ENCODE data around the gene CHN1.

CHN1 gene

DNA sequence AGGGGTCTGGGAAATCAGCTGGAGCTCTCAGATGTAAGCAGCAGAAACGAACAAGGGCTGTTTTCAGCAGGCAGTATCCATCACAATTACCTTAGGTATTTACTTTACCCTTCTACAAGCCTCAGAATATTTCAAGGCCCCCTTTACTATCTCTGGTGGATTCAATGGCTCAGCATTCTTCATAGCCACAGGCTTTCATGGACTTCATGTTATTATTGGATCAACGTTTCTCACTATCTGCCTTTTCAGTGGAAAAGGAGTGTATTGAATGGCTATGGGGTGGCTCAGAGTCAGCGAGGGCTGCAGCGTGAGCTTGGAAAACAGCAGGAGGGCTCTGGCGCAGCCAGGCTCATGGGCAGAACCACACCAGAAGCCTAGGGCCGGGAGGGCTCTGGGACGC lies 224.3 kb downstream of the CHN1 start:
- no peak for DNase-seq

DNA sequence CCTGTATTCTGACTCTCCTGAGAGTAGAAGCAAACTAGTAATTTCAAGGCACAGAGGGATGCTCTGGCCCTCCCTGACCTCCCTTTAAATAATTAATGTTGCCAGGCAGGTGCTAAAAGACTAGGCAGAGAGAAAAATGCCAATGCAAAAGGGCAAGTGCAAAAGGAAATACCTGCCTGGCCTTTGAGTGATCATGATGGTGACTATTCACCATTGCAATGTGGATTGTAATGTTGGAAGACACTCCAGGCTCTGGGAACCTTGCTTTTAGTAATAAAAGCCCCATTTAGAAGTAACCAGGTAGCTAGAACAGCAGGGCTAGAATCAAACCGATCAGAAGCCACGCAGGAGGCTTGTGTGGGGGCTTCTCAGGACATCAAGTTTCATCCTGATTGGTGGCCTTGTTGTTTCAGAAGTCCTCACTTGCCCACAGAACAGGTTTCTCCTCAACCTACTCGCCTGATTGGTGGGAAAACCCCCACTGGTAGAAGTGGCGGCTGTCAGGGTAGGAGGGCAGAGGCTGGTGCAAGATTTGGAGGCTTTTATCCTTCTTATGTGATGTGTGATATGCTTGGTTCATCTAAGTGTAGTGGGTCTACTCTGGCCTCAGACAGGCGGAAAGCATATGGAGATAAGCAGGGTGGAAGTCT lies 224.9 kb downstream of the CHN1 start:
- DNase-seq: no peak

- DNase-seq: peak; percentile 21
Measured at GRCh38 chr2:174779361-174779928, 225.7 kb downstream of the CHN1 start.

- no peak for DNase-seq
Measured at GRCh38 chr2:174778085-174778981, 226.8 kb downstream of the CHN1 start.

- DNase-seq: no peak
Measured at GRCh38 chr2:174777347-174778084, 227.7 kb downstream of the CHN1 start.

GRCh38 chr2:174776675-174777074 lies 228.5 kb downstream of the CHN1 start:
- no peak for DNase-seq

- no peak for DNase-seq
Measured at GRCh38 chr2:174776223-174776622, 229.0 kb downstream of the CHN1 start.

GRCh38 chr2:174775571-174775980 lies 229.6 kb downstream of the CHN1 start:
- DNase-seq: no peak

DNA sequence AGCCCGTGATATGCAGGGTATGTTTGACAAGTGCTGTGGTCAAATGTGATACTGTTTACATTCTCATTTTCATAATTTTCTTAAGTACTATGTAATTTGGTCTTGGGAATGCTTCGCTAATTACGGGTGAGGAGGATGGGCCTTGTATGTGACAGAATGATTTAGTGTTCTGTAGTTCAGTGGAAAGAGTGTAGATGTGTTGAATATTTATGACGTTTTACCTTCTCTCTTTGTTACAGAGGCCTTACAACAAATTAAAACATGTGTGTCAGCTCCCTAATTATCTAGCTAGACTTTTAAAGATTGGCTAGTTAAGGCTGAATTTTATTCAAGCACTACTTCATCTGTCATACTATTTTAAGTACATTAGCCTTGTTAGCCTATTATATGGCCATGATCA lies 230.3 kb downstream of the CHN1 start:
- no peak for DNase-seq

DNA sequence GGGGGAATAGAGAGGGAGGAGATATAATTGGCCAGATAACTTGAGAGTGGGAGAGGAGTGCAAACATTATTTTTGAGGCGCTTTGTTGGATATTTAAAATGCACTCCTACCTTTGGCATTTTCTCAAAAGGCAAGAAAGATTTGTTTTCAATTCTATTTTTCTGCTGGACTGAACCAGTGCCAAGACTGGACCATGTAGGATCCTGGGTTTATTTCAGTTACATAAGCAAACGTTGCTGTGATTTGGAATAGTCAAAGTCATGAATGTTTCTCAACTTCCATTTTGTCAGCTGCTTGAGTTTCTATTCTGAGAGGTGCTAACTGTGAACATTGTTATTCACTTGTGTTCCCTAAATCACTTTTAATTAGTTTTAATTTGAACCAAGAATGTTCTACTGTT lies 232.0 kb downstream of the CHN1 start:
- no peak for DNase-seq

DNA sequence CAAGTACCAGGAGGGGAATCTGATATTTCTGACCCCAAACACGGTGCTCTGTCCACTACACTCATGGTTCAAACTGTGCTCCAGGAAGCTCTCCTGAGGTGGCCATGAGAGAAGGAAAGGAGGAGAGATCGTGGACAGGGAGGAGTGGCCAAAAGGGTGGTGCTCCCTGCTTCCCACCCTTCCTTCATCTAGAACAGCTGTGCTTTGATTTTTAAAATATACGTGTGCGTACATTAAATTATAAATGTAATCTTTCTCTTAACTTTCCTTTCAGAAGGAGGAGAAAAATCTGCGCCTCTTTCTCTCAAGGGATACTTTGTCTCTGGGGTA lies 232.7 kb downstream of the CHN1 start:
- DNase-seq: no peak

GRCh38 chr2:174771631-174772471 lies 233.3 kb downstream of the CHN1 start:
- DNase-seq: peak; percentile 83

DNA sequence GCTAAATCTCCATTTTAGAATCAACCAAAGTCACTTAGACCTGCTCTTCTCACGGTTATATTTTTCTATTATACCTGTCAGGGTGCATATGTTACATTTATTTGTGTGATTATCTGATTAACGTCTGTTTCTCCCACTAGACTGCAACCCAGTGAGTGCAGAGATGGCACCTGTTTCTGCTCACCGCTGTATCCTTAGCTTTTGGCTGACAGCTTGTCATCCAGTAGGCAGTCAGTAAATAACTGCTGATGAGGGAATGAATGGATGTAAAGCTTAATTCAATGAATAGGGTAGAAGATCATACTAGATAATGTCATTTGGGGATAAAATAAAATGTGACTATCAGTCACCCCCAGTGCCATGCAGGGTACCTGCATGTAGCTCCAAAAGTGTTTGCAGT lies 234.0 kb downstream of the CHN1 start:
- DNase-seq: no peak

GRCh38 chr2:174768557-174768956 lies 236.6 kb downstream of the CHN1 start:
- no peak for DNase-seq

DNA sequence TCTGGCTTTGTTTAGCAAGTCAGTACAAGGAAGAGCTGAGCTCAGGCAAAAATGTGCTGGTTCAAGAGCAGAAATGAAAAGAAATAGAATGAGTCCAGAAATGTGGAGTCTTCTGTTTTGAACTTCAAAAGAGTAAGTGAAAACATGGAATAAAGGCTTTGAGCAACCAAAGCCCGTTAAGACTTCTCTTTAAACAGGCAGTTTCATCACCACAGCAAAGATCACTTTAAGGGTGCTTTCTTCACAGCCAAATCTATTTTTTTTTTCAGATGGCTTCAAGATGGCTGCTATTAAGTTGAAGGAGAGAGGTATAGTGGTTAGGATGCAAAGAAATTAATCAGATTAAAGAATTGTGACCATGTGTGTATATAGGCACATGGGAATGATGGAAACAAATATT lies 238.9 kb downstream of the CHN1 start:
- DNase-seq: no peak

DNA sequence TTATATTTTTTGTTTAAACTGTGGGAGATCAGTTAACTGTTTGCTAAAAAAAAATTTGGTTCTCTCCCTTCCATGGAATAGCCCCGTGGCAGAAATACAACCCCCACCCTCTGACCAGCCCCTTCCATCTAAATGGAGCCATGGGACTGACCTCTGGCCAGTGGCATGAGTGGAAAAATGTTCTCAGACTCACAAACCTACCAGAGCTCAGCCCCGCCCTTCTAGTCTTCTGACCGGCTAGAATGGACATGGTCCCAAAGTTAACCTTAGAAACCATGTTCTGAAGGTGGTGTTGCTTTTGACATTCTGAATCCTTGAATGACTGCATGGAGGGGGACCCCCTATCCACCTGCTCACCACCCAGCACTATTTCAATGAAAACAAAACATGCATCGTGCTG lies 239.6 kb downstream of the CHN1 start:
- DNase-seq: no peak

- peak; percentile 88 for DNase-seq
Measured at GRCh38 chr2:174764280-174765255, 240.6 kb downstream of the CHN1 start, which contains the start of gene CHRNA1. Gene CHRNA1 (minus strand): TSS chr2:174764472. CDS start chr2:174764394, 78 bp downstream.

- no peak for DNase-seq
Measured at GRCh38 chr2:174763780-174764179, 241.4 kb downstream of the CHN1 start.

- DNase-seq: no peak
Measured at GRCh38 chr2:174762464-174762863, 242.7 kb downstream of the CHN1 start.

- DNase-seq: no peak
Measured at GRCh38 chr2:174761837-174762236, 243.3 kb downstream of the CHN1 start.

DNA sequence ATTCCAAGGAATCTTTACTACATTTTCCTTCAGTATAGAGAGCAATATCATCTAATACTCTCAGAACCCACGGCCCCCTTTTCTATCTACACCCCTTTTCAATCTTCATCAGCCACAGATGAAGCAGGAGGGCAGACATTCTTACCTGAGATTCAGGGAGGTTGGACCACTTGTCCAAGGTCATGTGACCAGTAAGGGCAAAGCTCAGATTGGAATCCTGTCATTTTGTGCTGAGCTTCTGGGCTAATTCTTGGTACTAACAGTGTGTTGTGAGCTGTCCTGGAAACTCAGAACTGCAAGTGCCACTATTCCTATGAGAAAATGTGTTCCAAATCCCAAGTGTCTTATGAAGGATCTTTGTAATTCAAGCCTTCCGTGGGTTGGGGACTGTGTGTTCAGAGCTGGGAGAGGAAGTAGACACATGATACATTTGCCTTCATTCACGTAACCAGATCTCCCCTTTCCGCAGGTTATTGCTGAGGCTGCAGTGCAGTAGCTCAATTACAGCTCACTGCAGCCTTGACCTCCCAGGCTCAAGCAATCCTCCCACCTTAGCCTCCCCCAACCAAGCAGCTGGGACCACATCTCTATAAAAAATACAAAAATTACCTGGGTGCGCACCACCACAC lies 244.2 kb downstream of the CHN1 start:
- DNase-seq: peak; percentile 74

Measured in NCI-H510A (cell line).